Hepatic stellate cell (primary cell): ENCODE data around the gene PHF14.

Source experiments
- DNase-seq: peaks from one replicate; pipeline ENCODE4 v3.0.0; 2011; ENCODE audit warnings: low spot score

The PHF14 gene

DNA sequence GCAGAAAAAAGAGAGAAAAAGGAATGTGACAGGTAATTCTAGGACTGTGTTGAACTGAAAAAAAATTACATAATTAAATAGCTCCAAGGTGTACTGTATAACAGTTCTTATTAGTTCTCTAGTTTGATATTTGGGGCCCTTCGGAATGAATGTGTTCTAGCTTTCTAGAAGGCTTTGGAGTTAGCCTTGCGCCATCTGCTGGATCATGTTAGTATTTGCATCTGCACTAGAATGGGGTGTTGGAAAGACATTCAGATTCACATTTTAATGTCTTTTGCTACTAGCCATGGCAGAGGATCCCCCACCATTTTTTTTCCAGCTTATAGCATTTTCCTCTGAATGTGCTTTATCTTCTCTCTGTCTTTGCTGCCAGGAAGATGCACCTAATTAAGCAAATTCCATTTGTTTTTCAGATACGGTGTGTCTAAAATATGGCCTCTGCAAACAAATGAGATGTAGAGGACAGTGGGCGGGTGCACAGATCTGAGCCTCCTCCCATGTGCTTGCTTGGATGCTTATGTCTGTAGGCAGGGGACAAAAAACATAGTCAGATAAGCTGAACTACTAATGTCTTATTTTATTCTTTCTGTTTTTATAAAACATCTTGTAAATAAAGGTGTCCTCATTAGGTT is 238.5 kb downstream of the PHF14 start:
- peak; percentile 8 for DNase-seq

DNA sequence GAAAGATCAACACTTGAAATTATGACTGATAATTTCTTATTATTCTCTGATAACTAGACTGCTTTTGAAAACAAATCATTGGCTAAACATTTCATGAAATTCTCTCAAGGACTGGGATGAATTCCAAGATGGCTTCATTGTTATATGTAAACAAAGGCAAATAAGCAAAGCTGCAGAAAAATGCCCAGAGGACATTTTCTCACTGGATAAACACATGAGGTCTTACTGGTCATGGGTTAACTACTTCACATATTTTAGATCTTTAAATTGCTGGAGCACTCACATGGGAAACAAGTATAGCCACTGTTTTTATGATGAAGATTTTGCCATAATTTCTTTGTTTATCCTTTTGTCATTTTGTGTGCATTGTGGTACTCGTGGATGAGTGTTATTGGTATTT is 239.1 kb downstream of the PHF14 start:
- DNase-seq: no peak

DNA sequence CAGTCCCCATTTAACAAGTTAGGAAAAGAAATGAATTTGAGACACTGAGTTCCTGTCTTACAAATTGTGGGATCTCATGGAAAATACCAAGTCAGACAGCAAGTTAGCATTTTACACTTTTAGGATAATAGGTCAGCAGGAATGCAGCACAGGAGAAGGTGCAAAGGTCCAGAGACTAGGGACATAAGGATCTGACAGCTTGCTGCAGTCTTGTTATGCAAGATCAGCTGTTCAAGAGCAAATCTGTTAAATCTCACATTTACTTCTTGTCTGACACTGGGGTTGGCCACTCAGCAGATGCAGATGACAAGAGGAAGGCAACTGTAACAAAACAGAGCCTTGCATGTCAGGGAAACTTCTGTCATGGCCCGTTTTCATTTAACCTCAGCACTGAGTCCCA is 239.6 kb downstream of the PHF14 start:
- DNase-seq: no peak

DNA sequence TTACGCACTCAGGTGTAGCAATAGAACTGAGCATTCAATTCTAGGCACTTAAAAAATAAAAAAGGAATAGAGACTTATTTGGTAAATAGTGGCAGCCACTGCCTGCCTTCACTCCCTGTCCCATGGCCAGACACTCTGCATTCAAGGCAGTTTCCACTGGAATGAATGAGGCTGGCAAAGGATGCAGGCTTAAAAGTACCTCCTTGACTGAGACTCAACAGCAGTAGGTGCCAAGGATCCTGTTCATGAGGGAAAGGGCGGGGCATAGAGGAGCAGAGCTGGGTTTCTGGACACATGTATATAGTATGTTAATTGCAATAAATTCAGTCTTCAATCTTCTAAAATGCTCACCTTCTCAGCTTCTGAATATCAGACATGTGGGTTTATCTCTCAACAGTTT is 242.6 kb downstream of the PHF14 start:
- DNase-seq: no peak

DNA sequence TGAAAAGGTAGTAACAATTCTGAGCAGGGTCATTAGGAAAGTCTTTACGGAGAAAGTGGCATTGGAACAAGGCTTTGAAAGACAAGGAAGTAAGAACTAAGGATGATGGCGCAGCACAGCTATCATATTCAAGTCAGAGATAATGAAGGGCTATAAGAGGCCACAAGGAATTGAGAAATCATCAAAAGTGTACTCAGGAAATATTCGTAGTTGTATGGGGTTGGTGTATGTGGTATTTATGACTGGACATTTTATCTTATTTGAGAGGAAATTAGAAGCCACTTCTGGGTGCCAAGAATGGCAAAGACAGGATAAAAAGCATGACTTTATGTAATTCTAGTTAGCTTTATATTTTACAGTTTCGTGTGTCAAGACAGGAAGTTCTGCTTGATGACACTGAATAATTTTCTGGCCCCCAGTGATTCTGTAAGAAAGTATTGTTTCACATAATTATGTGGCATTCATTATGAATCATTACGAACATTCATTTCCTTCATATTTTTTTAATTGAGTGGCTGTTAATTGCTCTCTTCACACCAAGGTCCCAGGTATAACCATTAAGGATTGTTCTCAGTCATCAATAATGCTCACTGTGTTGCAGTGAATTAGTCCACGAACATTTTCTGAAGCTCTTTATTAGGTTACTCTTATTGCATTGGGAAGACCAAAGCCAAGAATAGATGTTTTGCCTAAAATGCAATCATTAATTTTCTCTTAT is 244.3 kb downstream of the PHF14 start:
- no peak for DNase-seq
